Measurements from ENCODE around the gene FILIP1.

Gene FILIP1

GRCh38 chr6:75296811-75297779, 196.5 kb downstream of the FILIP1 start:
- DNase-seq = peak in 1 of 51 donors; percentile 48

GRCh38 chr6:75292555-75292954, 201.0 kb downstream of the FILIP1 start:
- DNase-seq = no peak

GRCh38 chr6:75291744-75292143, 201.9 kb downstream of the FILIP1 start:
- no peak for DNase-seq

GRCh38 chr6:75291331-75291730, 202.3 kb downstream of the FILIP1 start:
- DNase-seq = no peak

- DNase-seq = peak in 35 of 51 donors; percentile 2 to 88 (median 38)
These were observed 203.3 kb downstream of the FILIP1 start for GRCh38 chr6:75290136-75290945.

- DNase-seq = no peak
These were observed 205.6 kb downstream of the FILIP1 start for GRCh38 chr6:75288023-75288422.

- DNase-seq = no peak
These were observed 206.2 kb downstream of the FILIP1 start for GRCh38 chr6:75287424-75287823.

- DNase-seq = no peak
These were observed 206.6 kb downstream of the FILIP1 start for GRCh38 chr6:75286955-75287354.

GRCh38 chr6:75285283-75285639, 208.3 kb downstream of the FILIP1 start:
- DNase-seq = no peak

GRCh38 chr6:75284632-75285282, 208.8 kb downstream of the FILIP1 start, which contains the start of gene TMEM30A:
TMEM30A (minus strand) TSS chr6:75284792; CDS start chr6:75284638, 154 bp downstream.
- peak; percentile 79 to 99 (median 95) for DNase-seq

- DNase-seq = peak in 10 of 51 donors; percentile 19 to 68 (median 47)
These were observed 209.5 kb downstream of the FILIP1 start for GRCh38 chr6:75283907-75284631.

- DNase-seq = no peak
These were observed 210.9 kb downstream of the FILIP1 start for GRCh38 chr6:75282706-75283105.

- DNase-seq = no peak
These were observed 211.9 kb downstream of the FILIP1 start for GRCh38 chr6:75281653-75282052.

GRCh38 chr6:75280131-75280855, 213.3 kb downstream of the FILIP1 start:
- no peak for DNase-seq

- no peak for DNase-seq
These were observed 214.2 kb downstream of the FILIP1 start for GRCh38 chr6:75279418-75279817.

GRCh38 chr6:75278474-75279077, 215.0 kb downstream of the FILIP1 start:
- DNase-seq = no peak

- no peak for DNase-seq
These were observed 218.5 kb downstream of the FILIP1 start for GRCh38 chr6:75275067-75275466.

- no peak for DNase-seq
These were observed 220.6 kb downstream of the FILIP1 start for GRCh38 chr6:75273009-75273408.

- no peak for DNase-seq
These were observed 221.3 kb downstream of the FILIP1 start for GRCh38 chr6:75272145-75272840.

All from hypothalamus (tissue), 51 donors.